Astrocyte (in vitro differentiated cells and primary cell): Measurements from ENCODE around the gene PRDM15. TPM values are rescaled to one million over a fixed set of nuclear protein-coding genes. Genes with fewer than 3 reads are reported as not detected.

Source experiments
- DNase-seq: peaks from one replicate; pipeline ENCODE4 v3.0.0-alpha.2; 2010; ENCODE audit warnings: low read depth
- FAIRE-seq: peaks from 2 replicates; lab custom pipeline; 2011; peaks lifted over from hg19 to GRCh38; lab: Jason Lieb, UNC
- H2AFZ ChIP-seq: 2 replicates; pipeline ENCODE4 v1.6.0; 2012; ENCODE audit warnings: low read depth, low read length, inconsistent platforms
- H3K27ac ChIP-seq: 2 replicates; pipeline ENCODE4 v1.5.1; 2011; ENCODE audit warnings: low read depth, low read length, inconsistent platforms
- H3K27me3 ChIP-seq: 2 replicates; pipeline ENCODE4 v1.6.0; 2011; ENCODE audit warnings: low read length, inconsistent platforms; ENCODE audit not compliant: insufficient read depth
- H3K36me3 ChIP-seq: 2 replicates; pipeline ENCODE4 v1.5.1; 2011; ENCODE audit warnings: low read length, inconsistent platforms; ENCODE audit not compliant: insufficient read depth
- H3K4me1 ChIP-seq: 2 replicates; pipeline ENCODE4 v1.5.1; 2011; ENCODE audit warnings: low read length, inconsistent platforms; ENCODE audit not compliant: insufficient read depth
- H3K4me2 ChIP-seq: 2 replicates; pipeline ENCODE4 v1.6.0; 2012; ENCODE audit warnings: low read length, inconsistent platforms
- H3K4me3 ChIP-seq: 2 replicates; pipeline ENCODE4 v1.5.1; 2011; ENCODE audit warnings: low read depth, mild to moderate bottlenecking, low read length, inconsistent platforms; ENCODE audit not compliant: insufficient read depth
- H3K79me2 ChIP-seq: 2 replicates; pipeline ENCODE4 v1.6.0; 2012; ENCODE audit warnings: mild to moderate bottlenecking, low read length, inconsistent platforms; ENCODE audit not compliant: insufficient read depth
- H3K9ac ChIP-seq: 2 replicates; pipeline ENCODE4 v1.6.0; 2012; ENCODE audit warnings: mild to moderate bottlenecking, low read length, inconsistent platforms
- H3K9me3 ChIP-seq: 2 replicates; pipeline ENCODE4 v1.5.1; 2012; ENCODE audit warnings: low read depth, mild to moderate bottlenecking, low read length, inconsistent platforms; ENCODE audit not compliant: insufficient read depth
- H4K20me1 ChIP-seq: 2 replicates; pipeline ENCODE4 v1.6.0; 2012; ENCODE audit warnings: low read length, inconsistent platforms; ENCODE audit not compliant: insufficient read depth
- H3K27ac Mint-ChIP-seq: one replicate; pipeline ENCODE4 v1.8.0; 2021; ENCODE audit warnings: mild to moderate bottlenecking, mixed read lengths; ENCODE audit not compliant: unreplicated experiment
- H3K27me3 Mint-ChIP-seq: one replicate; pipeline ENCODE4 v1.8.0; 2021; ENCODE audit warnings: low read depth, mixed read lengths; ENCODE audit not compliant: unreplicated experiment
- H3K36me3 Mint-ChIP-seq: one replicate; pipeline ENCODE4 v1.8.0; 2021; ENCODE audit warnings: low read depth, mixed read lengths; ENCODE audit not compliant: unreplicated experiment
- H3K4me1 Mint-ChIP-seq: one replicate; pipeline ENCODE4 v1.8.0; 2021; ENCODE audit warnings: low read depth, mixed read lengths; ENCODE audit not compliant: unreplicated experiment
- H3K4me3 Mint-ChIP-seq: one replicate; pipeline ENCODE4 v1.8.0; 2021; ENCODE audit warnings: mild to moderate bottlenecking, moderate library complexity, mixed read lengths; ENCODE audit not compliant: unreplicated experiment
- H3K9me3 Mint-ChIP-seq: one replicate; pipeline ENCODE4 v1.8.0; 2021; ENCODE audit warnings: mild to moderate bottlenecking, mixed read lengths; ENCODE audit not compliant: unreplicated experiment
- CTCF ChIP-seq: IDR thresholded peaks from 2 replicates; pipeline ENCODE4 v1.5.1; 2011; ENCODE audit warnings: low read depth, mild to moderate bottlenecking, inconsistent platforms, low read length, moderate library complexity; ENCODE audit not compliant: insufficient read depth
- EZH2 ChIP-seq: IDR thresholded peaks from 2 replicates; pipeline ENCODE4 v1.6.1; 2012; ENCODE audit warnings: mild to moderate bottlenecking, low read length, inconsistent platforms; ENCODE audit not compliant: insufficient read depth
- total RNA-seq: library from RNA; stranded (reverse); gene quantifications from 2 replicates; pipeline ENCODE4 v1.2.1, GENCODE V29; 2021

PRDM15 gene
- total RNA-seq, 1 donor from 2014 or later = 6.8 TPM

- no peak overlapping the region for H3K27ac ChIP-seq
- H3K4me2 ChIP-seq = no peak overlapping the region
- Mint-ChIP-seq H3K9me3 (no peaks in the 10 kb centered on the region), H3K36me3 (no peaks in the 10 kb centered on the region), H3K27ac (no peak overlapping the region), H3K4me1 (peaks cover 11% of the 10 kb centered on the region), H3K27me3 (peaks cover 13% of the 10 kb centered on the region), H3K4me3 (no peak overlapping the region)
- no peak overlapping the region for H2AFZ ChIP-seq
- no peak for DNase-seq
- no peaks in the 10 kb centered on the region for H3K27me3 ChIP-seq
- TF ChIP-seq EZH2 (no peak), CTCF (no peak)
- no peak overlapping the region for H3K4me3 ChIP-seq
- H3K9ac ChIP-seq = no peak overlapping the region
- H3K79me2 ChIP-seq = peaks cover 5% of the 10 kb centered on the region
- no peaks in the 10 kb centered on the region for H4K20me1 ChIP-seq
- no peaks in the 10 kb centered on the region for H3K9me3 ChIP-seq
- H3K36me3 ChIP-seq = no peaks in the 10 kb centered on the region
- FAIRE-seq = no peak
- H3K4me1 ChIP-seq = peaks cover 13% of the 10 kb centered on the region
These were observed 123.0 kb downstream of the PRDM15 start for GRCh38 chr21:41755934-41756773.

- Histone ChIP-seq H4K20me1 (no peaks in the 10 kb centered on the region), H3K4me1 (peaks cover 9% of the 10 kb centered on the region), H3K4me3 (no peak overlapping the region), H3K9ac (no peak overlapping the region), H3K27me3 (no peaks in the 10 kb centered on the region), H3K27ac (no peak overlapping the region), H3K36me3 (no peaks in the 10 kb centered on the region), H3K9me3 (no peaks in the 10 kb centered on the region), H2AFZ (no peak overlapping the region), H3K79me2 (peaks cover 5% of the 10 kb centered on the region), H3K4me2 (no peak overlapping the region)
- no peak overlapping the region for H3K27ac Mint-ChIP-seq
- FAIRE-seq = no peak
- no peaks in the 10 kb centered on the region for H3K36me3 Mint-ChIP-seq
- no peaks in the 10 kb centered on the region for H3K9me3 Mint-ChIP-seq
- TF ChIP-seq CTCF (no peak), EZH2 (no peak)
- H3K27me3 Mint-ChIP-seq = peaks cover 14% of the 10 kb centered on the region
- no peak for DNase-seq
- H3K4me3 Mint-ChIP-seq = no peak overlapping the region
- H3K4me1 Mint-ChIP-seq = peaks cover 8% of the 10 kb centered on the region
These were observed 123.7 kb downstream of the PRDM15 start for GRCh38 chr21:41755258-41755933.
